GM19438 (cell line): ENCODE measurements around the gene PAX6.
"Not testable (repeated sequence)": the region's sequence is repeated elsewhere in the genome, so short reads cannot be mapped to it uniquely, and the experiment has no call there.

Experiments
- ATAC-seq: cut with Tn5 transposase; IDR thresholded peaks from one replicate; pipeline ENCODE4 v1.9.1; 2021; ENCODE audit warnings: low read depth; ENCODE audit not compliant: unreplicated experiment

Gene PAX6

DNA sequence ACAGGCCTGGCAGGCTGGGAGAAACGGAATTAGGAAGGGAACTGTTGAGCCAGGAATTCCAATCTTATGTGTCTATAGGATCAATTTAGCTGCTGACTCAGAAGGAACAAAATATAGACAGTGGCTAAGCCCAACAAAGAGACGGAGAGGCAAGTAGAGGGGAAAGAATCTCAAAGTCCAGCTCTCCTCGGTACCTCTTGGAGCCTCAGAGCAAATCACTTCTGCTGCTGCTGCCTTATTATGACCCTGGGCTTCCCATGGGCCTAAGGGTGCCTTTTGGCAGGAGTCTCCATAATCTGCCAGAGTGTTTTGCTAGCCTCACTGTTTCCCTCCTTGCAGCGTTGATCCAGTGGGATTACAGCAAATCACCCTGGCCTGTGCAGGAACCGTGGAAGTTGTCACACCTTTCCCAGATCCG, 31.7 kb downstream of the PAX6 start:
- ATAC-seq, result no peak

DNA sequence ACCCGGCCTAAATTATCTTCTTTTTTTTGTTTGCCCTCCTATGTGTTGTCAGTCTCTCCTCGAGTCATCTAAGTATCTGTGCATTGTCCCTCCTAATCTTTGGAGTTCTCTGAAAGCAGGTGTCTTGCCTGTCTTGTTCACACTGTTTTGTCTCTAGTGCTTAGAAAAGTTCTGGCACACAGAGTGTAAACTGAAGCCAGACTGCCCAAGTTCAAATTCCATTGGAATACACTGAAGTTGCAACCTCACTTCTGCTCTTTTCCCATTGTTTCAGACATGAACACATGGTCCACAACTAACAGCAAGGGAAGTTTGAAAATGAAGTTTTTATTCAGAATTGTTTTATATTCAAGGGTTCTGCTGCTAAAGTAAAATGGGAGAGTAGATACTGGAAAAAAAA, 38.7 kb downstream of the PAX6 start:
- ATAC-seq, result no peak

DNA sequence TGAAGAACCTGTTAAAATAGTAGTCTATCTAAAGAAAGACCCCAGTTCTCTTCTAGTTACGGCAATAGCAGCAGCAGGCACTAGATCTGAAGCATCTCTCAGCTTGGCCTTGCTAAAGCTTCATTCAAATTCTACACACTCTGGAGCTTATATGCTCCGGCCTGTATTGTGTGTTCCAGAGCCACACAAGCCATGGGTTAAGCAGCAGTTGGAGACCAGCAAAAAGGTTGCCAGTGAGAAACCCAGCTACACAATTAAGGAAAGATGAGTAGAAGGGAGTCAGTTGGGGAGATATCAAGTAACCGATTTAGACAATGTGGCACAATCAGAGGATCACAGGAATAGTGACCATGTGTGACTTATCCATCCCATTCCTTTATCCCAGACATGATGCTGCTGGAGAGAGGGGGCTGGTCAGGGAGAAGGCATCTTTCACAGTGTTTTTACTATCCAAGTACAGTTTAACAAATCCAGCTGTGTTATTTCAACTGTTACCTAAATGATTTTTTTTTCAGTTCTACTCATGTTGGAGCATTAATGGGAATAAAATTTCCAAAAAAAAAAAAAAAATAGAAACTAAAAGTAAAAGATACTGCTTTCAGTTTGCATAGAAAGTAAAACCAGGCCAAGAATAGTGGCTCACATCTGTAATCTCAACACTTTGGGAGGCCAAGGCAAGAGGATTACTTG, 41.0 kb downstream of the PAX6 start:
- ATAC-seq, result no peak

DNA sequence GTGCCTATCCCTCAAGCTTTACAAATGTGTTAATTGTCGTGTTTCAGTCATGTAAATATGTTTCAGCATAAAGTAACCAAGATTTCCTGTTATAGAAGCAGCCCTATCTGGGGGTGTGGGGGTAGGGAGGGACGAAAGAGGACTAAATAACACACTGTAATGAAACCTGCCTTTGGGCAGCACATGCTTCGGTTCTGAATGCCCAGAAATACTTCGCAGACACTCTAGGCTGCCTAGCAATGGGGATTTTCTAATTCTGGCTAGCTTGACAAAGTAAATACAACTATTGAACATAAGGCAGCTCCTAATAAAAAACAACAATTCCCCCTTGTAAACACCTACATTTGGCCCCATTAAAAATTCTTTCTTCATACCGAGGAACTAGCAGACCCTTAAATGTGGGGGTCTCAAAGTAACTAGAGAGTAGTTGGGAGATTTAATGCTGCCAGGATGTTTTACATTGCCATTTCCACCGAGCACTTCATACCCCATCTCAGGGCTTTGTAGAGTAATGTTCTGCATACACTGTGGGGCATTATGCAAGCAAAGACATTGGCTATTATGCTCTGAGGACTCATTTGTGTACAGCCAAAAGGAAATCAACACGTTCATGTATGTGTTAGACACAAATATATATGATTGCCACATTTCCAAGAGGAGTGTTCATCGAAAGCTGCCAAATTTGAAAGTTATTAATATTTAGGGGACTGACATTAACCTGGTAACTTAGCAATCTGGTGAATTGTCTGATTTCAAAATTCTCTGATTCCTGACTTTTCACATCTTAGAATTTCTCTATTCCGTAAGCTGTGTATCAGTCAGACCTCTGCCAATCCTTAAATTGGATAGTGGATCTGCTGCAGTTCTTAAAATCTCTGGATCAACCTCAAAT, 42.1 kb downstream of the PAX6 start:
- no peak for ATAC-seq

DNA sequence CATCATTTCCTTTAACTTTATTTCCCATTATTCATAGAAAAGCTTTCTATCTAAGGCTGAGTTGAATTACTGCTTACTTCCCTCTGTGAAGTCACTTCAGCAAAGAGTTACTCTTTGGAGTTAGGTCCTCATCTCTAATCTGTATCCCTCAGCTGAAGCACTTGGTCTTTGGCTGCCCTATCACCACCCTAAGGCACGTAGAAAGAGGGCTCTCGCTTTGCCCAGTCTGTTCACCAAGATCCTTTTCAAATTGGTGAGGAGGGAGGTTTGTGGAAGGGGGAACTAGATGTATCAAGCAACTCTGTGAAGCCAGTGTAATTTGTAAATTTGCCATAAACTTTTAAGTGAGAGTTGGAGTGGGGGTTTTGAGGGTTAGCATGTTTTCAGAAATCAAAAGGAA, 43.4 kb downstream of the PAX6 start:
- no peak for ATAC-seq

DNA sequence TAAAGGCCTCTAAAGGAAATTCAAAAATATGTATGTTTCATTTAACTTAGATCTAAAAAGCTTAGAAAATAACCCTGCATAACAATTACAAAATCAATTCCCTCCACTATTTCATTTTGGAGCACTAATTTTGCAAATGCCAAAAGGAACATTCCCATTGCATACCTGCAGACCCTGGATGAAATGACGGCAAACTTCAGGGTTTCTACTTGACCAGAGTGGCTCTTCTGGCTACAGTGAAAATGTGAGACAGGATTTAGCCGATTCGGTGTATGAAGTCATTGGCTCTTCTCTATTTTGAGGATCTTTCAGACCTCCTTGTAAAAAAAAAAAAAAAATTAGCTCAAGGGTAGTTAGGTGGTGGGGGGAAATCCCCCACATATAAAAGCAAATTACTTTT, 44.1 kb downstream of the PAX6 start:
- no peak for ATAC-seq

DNA sequence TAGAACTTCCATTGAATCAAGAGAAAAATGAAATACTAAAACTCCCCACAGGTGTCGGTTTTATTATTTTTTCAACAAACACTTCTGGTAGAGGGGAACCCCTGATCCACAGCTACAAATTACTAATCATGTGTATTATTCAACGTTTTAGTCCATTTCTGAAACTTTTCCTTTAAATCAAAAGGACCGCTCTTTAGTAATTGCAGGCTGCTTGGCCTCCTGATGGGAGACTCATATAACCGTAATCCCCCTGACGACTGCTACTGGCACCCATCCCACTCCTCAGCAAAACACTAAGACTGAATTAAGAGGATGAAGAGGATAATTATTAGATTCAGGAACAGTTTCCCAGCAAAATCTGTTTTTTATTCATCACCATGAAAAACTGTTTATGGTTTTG, 46.4 kb downstream of the PAX6 start:
- ATAC-seq, result no peak

DNA sequence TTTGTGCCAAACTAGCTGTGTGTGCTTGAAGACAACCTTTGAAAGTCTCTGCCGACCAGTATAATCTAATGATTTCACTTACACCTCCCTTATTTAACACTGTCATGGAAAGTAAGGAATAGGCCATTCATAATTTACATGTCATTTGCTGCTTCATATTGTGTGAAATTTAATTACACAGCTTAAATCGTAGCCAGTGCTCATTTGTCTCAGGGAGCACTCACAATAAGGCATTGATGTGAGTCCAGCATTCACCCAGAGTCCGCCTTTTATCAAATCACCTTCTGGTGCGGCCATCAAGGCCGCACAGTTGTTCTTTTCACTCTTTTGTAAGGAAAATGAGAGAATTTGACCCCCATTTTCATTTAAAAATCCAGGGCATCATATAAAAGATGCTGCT, 46.9 kb downstream of the PAX6 start:
- ATAC-seq, result no peak

DNA sequence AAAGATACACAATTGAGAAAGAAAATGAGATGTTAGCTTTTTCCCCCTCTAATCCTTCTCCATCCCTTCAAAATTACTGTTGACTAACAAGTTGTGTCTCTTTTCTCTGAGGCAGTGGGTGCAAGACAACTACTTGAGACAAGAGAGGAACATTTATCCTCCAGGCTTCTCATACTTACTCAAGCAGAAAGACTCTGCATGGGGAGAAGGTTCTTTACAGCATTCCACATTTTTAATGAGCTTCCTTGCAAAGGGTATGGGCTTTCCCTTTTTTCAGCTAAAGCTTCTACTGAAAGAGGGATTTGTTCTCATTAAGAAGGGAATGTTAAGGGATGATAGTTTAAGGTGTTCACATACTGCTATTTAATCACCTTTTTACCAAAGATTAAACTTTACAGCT, 47.8 kb downstream of the PAX6 start:
- ATAC-seq, result no peak

DNA sequence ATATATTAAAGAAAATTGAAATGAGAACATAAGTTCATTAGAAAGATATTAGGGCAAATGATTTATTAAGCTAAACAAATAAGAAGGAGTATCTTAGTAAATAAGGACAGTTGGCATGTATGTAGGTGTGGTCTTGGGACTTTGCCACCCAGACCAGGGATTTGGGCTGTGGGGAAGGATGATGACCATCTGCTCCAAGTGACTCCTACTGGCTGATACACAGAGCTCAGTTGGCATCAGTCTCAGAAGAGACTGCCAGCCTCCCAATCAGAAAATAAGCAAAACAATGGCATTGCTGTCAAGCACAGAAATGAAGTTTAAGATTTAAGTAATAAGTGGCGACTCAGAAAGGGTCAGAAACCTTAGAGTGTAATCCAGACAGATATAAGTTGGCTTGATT, 49.5 kb downstream of the PAX6 start:
- no peak for ATAC-seq

DNA sequence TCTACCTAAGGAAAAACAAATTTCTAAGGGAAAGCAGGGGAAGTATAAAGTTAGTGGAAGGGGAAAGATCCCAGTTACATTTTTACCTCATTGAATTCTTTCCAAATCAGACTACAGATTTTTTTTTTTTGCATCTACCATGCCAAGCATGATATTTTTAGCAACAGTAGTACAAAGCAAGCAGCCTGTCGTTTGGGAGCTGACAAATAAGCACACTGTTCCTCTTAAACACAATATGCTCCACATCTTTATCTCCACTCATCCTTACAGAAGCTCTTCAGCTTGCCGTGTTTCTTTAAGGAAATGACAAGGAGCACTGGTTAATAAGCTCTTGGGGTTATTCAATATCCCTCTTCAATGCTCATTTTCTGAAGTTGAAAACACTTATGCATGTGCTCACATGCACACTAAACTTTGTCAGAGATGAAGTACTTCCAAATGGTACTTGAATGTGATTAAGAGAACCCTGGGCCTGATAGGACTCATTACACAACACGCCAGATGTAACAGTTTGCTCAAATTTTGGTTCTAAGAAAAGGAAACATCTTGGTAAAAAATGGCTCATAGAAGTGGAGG, 53.8 kb downstream of the PAX6 start:
- no peak for ATAC-seq

DNA sequence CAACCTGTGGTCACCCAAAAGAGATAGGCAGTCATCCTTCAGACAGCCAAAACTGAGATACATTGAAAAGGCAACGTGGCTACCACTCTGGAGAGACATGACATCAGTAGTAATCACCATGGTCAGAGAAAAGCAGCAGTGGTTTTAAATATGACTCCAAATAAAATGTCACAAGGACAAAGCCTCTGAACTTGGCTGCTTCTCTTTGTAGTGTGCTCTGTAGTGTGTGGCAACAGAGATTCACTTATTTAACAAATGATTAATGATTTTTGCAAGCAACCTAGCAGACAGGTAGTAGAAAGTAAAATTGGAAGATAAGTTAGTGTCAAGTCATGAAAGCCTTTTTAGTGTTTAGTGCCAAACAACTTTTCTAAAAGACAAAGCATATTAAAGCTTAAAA, 63.5 kb downstream of the PAX6 start:
- no peak for ATAC-seq

DNA sequence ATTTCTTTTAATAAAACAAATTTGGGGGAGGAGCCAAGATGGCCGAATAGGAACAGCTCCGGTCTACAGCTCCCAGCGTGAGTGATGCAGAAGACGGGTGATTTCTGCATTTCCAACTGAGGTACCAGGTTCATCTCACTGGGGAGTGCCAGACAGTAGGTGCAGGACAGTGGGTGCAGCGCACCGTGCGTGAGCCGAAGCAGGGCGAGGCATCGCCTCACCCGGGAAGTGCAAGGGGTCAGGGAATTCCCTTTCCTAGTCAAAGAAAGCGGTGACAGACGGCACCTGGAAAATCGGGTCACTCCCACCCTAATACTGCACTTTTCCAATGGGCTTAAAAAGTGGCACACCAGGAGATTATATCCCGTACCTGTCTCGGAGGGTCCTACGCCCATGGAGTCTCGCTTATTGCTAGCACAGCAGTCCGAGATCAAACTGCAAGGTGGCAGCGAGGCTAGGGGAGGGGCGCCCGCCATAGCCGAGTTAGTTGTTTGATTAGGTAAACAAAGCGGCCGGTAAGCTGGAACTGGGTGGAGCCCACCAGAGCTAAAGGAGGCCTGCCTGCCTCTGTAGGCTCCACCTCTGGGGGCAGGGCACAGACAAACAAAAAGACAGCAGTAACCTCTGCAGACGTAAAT, 70.3 kb downstream of the PAX6 start:
- not testable (repeated sequence) for ATAC-seq

DNA sequence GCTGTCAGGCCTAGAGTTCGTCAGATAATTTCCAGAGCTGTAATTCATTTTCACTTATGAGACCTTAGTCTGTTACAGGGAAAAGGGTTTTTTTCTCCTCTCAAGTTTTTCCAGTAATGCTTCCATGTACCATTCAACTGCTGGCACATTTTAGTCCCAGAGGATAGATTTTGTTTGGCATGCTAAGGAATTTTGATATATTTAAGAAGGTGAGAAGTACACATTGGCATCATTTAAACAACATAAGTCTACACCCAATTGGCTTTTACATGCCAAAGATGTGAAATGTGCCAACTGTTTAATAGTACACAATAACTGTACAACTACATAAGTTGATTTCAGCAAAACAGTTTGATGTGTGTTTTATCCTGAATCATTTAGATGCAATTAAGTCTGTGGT, 71.0 kb downstream of the PAX6 start:
- no peak for ATAC-seq
